Endometrium (tissue), 2 donors: Measurements from ENCODE around the gene MYH2.

Source experiments
- FAIRE-seq: peaks from 2 replicates; lab custom pipeline; 2012; peaks lifted over from hg19 to GRCh38; lab: Jason Lieb, UNC
- donor health status: control.
- donor health status: control.

The MYH2 gene

DNA sequence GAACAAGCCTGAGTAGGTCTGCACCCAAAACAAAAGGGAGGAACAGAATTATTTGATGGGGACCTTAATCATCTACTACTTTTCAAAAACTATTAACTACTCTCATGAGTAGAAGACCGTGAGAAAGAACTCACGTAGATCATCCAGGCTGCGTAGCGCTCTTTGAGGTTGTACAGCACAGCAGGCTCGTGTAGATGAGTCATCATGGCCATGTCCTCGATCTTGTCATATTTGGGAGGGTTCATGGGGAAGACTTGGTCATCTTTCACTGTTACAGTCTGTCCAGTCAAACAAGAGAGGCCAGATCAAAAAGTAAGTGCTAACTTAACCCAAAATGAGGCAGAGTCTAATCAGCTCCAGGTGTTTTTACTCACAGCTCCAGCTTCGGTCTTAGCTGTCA is 33.4 kb downstream of the MYH2 start:
- FAIRE-seq, result no peak

DNA sequence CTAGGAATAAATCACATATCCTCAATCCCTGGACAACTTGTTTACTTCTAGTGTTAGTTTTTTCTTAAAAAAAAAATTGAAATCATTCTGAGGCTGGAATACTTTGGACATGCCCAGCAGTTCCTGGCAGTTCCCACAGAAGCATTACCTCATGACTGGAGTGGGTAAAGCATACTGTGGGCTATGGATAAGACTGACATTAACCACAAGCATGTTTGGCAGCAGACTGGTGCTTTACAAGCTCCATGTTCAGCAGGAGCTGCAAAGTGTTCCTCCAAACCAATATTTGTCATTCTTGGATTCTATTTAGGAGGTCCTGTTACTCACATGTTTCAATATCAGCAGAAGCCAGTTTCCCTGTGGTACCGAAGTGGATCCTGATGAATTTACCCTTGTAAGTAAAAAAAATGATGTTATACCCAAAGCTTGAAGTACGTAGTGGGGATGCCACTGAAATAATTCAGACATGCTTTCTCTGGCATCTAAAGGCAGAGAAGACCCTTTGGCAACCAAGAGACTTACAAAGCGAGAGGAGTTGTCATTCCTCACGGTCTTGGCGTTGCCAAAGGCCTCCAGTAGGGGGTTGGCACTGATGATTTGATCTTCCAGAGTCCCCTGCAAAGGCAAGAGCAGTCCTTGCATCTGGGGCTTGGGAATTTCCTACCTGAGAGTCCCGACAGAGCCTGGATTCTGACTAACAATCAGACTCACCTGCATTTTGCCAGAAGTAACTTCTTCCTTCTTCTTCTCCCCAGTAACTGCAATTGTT is 36.0 kb downstream of the MYH2 start:
- FAIRE-seq, result no peak

DNA sequence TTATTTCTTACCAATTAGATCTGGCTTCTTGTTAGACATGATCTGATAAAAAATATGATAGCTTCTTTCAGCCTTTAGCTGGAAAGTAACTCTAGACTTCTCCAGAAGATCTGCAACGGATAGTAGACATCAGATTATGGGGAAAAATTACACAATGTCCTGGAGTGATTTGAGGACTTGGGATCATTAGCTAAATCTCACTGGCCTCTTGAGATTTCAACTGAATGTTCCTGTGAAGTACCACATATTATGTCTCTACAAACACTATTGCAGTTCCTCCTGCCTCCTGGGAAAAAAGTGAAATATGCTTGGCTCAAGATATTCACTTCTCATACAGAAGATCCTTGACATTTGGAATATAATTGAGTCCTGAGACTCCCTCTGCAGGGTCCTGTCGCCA is 36.6 kb downstream of the MYH2 start:
- FAIRE-seq, result no peak

DNA sequence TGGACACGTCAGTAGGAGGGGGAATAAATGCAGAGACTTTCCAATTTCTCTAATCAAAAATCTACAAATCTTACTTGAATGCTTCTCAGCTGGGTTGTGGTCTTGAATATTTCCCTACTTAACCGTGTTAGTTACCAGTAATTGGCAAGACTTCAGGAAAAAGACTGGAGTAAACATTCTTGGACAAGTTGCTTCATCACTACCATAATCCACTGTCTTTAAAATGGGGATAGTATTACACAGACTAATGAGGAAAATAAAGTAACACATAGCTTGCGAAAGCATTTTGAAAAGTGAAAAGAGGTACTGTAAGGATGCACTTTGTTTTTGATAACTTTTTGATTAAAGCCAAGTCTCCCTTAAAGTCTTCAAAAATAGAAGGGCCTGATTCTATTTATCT is 49.5 kb downstream of the MYH2 start:
- FAIRE-seq, result no peak

DNA sequence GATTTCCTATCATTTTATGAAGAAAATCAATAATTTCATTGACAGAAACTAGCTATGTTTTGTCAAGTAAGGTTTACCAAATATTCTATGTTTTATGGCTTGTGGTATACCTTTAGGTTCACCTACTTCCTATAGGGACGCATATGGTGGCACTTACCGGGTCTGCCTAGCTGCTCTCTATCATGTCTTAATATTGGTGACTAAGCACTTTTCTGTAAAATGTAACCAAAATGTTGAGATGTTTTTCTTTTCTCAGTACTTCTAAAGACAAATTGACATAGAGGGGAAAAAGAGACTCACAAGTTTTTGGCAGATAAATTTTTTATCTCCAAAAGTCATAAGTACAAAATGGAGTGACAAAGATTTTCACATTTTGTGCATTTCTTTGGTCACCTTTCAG is 57.5 kb downstream of the MYH2 start:
- FAIRE-seq, result no peak

DNA sequence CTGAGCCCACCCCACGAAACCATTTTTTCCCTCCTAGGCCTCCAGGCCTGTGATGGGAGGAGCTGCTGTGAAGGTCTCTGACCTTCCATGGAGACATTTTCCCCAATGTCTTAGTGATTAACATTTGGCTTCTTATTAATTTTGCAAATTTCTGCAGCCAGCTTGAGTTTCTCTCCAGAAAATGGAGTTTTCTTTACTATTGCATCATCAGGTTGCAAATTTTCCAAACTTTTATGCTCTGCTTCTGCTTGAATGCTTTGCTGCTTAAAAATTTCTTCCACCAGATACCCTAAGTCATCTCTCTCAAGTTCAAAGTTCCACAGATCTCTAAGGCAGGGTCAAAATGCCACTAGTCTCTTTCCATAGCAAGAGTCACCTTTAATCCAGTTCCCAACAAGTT is 67.2 kb downstream of the MYH2 start:
- FAIRE-seq, result no peak

DNA sequence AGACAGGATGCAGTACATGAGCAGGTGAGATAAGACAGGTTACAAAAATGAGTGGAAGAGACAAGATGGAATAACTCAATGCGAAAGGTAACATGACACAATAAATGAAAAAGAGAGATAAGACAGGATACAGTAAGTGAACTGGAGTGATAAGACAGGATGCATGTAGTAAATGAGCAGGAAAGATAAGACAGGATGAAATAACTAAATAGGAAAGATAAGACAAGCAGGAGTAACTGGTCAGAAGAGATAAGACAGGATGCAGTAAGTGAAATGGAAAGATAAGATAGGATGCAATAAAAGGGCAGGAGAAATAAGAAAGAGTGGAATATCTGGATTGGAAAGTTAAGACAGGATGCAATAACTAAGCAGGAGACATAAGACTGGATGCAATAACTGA is 71.8 kb downstream of the MYH2 start:
- no peak for FAIRE-seq

DNA sequence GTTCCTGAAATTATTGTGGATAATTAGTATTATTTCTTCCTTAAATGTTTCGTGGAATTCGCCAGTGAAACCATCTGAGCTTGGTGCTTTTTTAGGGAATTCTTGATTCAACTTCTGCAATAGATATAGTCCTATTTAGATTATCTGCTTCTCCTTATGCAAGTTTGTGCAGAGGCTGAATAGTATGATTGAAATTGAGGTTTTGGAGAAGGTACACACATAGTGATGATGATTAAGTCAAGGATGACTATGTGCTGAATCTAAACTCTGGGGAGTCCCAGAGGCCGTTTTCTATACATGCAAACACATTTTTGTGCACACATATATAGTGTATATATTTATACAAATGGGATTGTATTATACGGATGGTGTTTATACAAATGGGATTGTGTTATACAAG is 74.9 kb downstream of the MYH2 start:
- FAIRE-seq, result no peak

DNA sequence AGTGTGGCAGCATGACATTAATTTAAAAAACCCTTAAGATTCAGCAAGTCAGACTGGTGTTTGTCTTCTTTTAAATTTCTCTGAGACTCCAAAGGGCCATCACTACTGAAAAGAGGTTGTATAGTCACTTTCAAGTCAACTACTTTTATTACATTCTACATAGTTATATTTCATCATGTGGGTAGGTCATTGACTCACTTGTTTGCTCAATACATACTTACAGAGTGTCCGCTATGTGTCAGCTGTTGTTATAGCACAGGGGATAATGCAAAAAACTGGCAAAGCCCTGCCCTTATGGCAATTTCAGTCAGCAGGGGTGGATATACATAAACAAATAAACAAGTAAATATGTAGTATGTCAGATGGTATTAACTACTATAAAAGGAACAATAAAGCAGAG is 77.6 kb downstream of the MYH2 start:
- no peak for FAIRE-seq
